Pulmonary artery endothelial cell (primary cell): ENCODE results near the gene KYAT1. TPM values are rescaled to one million over a fixed set of nuclear protein-coding genes. Genes with fewer than 3 reads are reported as not detected.

Experiments used
- DNase-seq: peaks from one replicate; pipeline ENCODE4 v3.0.0-alpha.2; 2011; ENCODE audit warnings: low read depth, low spot score
- total RNA-seq: library from RNA; depleted of rRNA; stranded (reverse); fragments of >200 nt; gene quantifications from 2 replicates; pipeline ENCODE4 v1.2.3, GENCODE V29; 2014

KYAT1 gene
- total RNA-seq, 1 donor from 2014 or later, result 12.4 TPM

- no peak for DNase-seq
These were observed 96.3 kb downstream of the KYAT1 start for GRCh38 chr9:128785427-128785826.

Other genes starting within 250 kb of the KYAT1 start
- gene DYNC2I2, start 225.1 kb downstream of the KYAT1 start, total RNA-seq, result 86.4 and 101 TPM in 2 replicates
- gene SET, start 192.7 kb downstream of the KYAT1 start, total RNA-seq, result 618 and 795 TPM in 2 replicates
- gene PKN3, start 179.4 kb downstream of the KYAT1 start, total RNA-seq, result 20.6 and 22.1 TPM in 2 replicates
- gene ZDHHC12, start 157.8 kb downstream of the KYAT1 start, total RNA-seq, result 34.8 and 35.6 TPM in 2 replicates
- 12.2 and 14.1 TPM in 2 replicates for gene ZER1, start 110.0 kb downstream of the KYAT1 start, total RNA-seq
- gene TBC1D13, start 94.7 kb downstream of the KYAT1 start, total RNA-seq, result 12.3 and 16.8 TPM in 2 replicates
- 29.1 and 37.5 TPM in 2 replicates for gene ENDOG, start 63.5 kb downstream of the KYAT1 start, total RNA-seq
- 16.3 and 36.1 TPM in 2 replicates for gene SPOUT1, start 52.2 kb downstream of the KYAT1 start, total RNA-seq
- 104 and 129 TPM in 2 replicates for gene LRRC8A, start 183 bp upstream of the KYAT1 start, total RNA-seq
- 0.20 and 0.81 TPM in 2 replicates for gene PHYHD1, start 39.0 kb upstream of the KYAT1 start, total RNA-seq
- 27.8 and 30.6 TPM in 2 replicates for gene DOLK, start 65.7 kb upstream of the KYAT1 start, total RNA-seq
- 54.3 and 79.3 TPM in 2 replicates for gene NUP188, start 65.7 kb upstream of the KYAT1 start, total RNA-seq
- 36.0 and 36.9 TPM in 2 replicates for gene SH3GLB2, start 146.4 kb upstream of the KYAT1 start, total RNA-seq
- 23.4 and 37.2 TPM in 2 replicates for gene MIGA2, start 154.7 kb upstream of the KYAT1 start, total RNA-seq
- 10.4 and 18.4 TPM in 2 replicates for gene DOLPP1, start 199.2 kb upstream of the KYAT1 start, total RNA-seq
- gene CRAT, start 228.8 kb upstream of the KYAT1 start, total RNA-seq, result 34.6 and 37.9 TPM in 2 replicates
- 96.2 and 109 TPM in 2 replicates for gene PTPA, start 229.5 kb upstream of the KYAT1 start, total RNA-seq